Calu3 (cell line): ENCODE data around the gene PXDN. TPM values are rescaled to one million over a fixed set of nuclear protein-coding genes. Genes with fewer than 3 reads are reported as not detected.

Experiments
- BruUV-seq: library from RNA; stranded (reverse); fragments of 400-500 nt; replicated peaks from 2 replicates; lab custom pipeline; 2021; lab: Mats Ljungman, UMichigan
- CTCF ChIA-PET: fragments of 300-600 bp; sonication (Branson Sonifier 250); formaldehyde crosslinking; loops from one replicate; lab custom pipeline; 2022; ENCODE audit warnings: antibody characterized with exemption; lab: Charles Lee
- DNase-seq: peaks from one replicate; pipeline ENCODE4 v3.0.0; 2022
- H3K27ac Mint-ChIP-seq: one replicate; pipeline ENCODE4 v1.8.0; 2022; ENCODE audit warnings: mixed read lengths; ENCODE audit not compliant: unreplicated experiment
- H3K27me3 Mint-ChIP-seq: one replicate; pipeline ENCODE4 v1.8.0; 2022; ENCODE audit warnings: mixed read lengths; ENCODE audit not compliant: unreplicated experiment
- H3K36me3 Mint-ChIP-seq: one replicate; pipeline ENCODE4 v1.8.0; 2022; ENCODE audit warnings: mild to moderate bottlenecking, moderate library complexity, mixed read lengths; ENCODE audit not compliant: insufficient read depth, unreplicated experiment
- H3K4me1 Mint-ChIP-seq: one replicate; pipeline ENCODE4 v1.8.0; 2022; ENCODE audit warnings: mild to moderate bottlenecking, low read depth, mixed read lengths; ENCODE audit not compliant: unreplicated experiment
- H3K4me3 Mint-ChIP-seq: one replicate; pipeline ENCODE4 v1.8.0; 2022; ENCODE audit warnings: mild to moderate bottlenecking, low read depth, moderate library complexity, mixed read lengths; ENCODE audit not compliant: unreplicated experiment
- H3K9me3 Mint-ChIP-seq: one replicate; pipeline ENCODE4 v1.8.0; 2022; ENCODE audit warnings: low read depth, mixed read lengths; ENCODE audit not compliant: unreplicated experiment
- intact Hi-C: fragments of 100-400 bp; cut with micrococcal nuclease; formaldehyde crosslinking; loops from one replicate; pipeline ENCODE4 v1.10.0; 2022; ENCODE audit not compliant: unreplicated experiment
- total RNA-seq: library from RNA; stranded (reverse); gene quantifications from 2 replicates; pipeline ENCODE4 v1.2.3, GENCODE V29; 2022
- TF ChIP-seq, protein P1 (sequence below): fragments of 200-600 bp; IDR thresholded peaks from one replicate; pipeline ENCODE4 v1.8.0; 2022; ENCODE audit warnings: antibody characterized with exemption; ENCODE audit not compliant: unreplicated experiment

Gene PXDN
- total RNA-seq, 1 experiment from 2014 or later, result not detected

DNA sequence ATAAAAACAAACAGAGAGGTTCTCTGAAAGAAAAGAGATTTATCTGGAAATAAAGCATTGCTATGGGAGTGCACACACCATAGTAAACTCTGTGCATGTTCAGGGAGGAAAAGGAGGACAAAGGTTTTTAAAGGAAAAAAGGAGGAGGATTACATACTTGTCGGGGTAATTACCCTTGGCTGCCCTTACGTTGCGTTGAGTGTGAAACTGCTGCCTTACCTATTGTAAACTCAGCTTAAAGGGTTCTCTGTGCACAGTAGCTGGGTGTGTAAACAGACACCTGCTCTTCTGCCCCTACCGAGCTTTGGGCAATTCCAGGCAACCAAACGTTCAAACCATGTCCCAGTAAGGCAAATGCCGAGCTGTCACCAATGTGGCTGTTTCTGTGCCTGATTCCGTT, 29.6 kb upstream of the PXDN start:
- TF ChIP-seq, protein P1, sequence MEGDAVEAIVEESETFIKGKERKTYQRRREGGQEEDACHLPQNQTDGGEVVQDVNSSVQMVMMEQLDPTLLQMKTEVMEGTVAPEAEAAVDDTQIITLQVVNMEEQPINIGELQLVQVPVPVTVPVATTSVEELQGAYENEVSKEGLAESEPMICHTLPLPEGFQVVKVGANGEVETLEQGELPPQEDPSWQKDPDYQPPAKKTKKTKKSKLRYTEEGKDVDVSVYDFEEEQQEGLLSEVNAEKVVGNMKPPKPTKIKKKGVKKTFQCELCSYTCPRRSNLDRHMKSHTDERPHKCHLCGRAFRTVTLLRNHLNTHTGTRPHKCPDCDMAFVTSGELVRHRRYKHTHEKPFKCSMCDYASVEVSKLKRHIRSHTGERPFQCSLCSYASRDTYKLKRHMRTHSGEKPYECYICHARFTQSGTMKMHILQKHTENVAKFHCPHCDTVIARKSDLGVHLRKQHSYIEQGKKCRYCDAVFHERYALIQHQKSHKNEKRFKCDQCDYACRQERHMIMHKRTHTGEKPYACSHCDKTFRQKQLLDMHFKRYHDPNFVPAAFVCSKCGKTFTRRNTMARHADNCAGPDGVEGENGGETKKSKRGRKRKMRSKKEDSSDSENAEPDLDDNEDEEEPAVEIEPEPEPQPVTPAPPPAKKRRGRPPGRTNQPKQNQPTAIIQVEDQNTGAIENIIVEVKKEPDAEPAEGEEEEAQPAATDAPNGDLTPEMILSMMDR, result no peak
- intact Hi-C loops, result no loop called here
- Mint-ChIP-seq H3K27ac (no peak overlapping the region), H3K4me3 (no peak overlapping the region), H3K4me1 (no peaks in the 10 kb centered on the region), H3K27me3 (no peaks in the 10 kb centered on the region), H3K36me3 (no peaks in the 10 kb centered on the region), H3K9me3 (peaks cover 19% of the 10 kb centered on the region)
- CTCF ChIA-PET, result no interaction called here
- no peak for DNase-seq
- BruUV-seq, result no TSS peak

DNA sequence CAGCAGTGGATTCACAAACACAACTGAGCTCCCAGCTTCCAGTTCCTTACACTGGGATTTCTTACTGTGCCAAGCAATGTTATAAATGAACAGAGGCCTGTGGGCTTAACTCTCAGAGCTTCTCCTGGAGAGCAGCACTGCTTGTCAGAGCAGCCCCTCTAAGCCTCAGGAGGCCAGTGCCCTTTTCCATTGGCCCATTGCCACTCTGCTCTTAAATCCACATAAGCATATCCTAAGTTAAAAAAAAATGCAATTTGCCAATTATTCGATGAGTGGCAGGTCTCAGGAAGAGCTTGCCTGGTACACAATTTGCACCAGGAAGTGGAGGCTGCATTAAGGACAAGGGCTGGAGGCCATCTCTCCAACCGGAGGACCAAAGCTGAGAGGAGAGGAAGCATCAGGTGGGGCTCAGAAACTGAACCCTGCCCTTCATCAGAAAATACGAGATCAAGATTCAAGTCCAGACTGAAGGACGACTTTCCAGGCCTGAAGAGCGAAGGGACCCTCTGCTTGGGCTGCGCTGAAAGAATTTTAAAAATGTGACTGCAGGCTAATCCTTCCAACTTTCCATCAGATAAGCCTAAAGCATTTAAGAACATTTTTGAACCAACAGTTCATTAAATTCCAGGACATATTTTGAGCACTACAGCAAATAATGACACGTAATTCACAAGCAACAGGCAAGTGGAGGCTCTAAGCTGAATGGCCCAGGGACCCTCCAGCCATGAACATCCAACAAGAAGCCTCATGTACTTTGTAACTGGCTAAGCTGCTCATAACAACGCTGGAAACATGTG, 28.4 kb upstream of the PXDN start:
- no peak overlapping the region for H3K27ac Mint-ChIP-seq
- no peaks in the 10 kb centered on the region for H3K4me1 Mint-ChIP-seq
- H3K27me3 Mint-ChIP-seq, result no peaks in the 10 kb centered on the region
- BruUV-seq, result no TSS peak
- H3K9me3 Mint-ChIP-seq, result peaks cover 16% of the 10 kb centered on the region
- TF ChIP-seq, protein P1, result no peak
- CTCF ChIA-PET, result no interaction called here
- no peaks in the 10 kb centered on the region for H3K36me3 Mint-ChIP-seq
- no peak for DNase-seq
- no peak overlapping the region for H3K4me3 Mint-ChIP-seq
- intact Hi-C loops, result no loop called here

DNA sequence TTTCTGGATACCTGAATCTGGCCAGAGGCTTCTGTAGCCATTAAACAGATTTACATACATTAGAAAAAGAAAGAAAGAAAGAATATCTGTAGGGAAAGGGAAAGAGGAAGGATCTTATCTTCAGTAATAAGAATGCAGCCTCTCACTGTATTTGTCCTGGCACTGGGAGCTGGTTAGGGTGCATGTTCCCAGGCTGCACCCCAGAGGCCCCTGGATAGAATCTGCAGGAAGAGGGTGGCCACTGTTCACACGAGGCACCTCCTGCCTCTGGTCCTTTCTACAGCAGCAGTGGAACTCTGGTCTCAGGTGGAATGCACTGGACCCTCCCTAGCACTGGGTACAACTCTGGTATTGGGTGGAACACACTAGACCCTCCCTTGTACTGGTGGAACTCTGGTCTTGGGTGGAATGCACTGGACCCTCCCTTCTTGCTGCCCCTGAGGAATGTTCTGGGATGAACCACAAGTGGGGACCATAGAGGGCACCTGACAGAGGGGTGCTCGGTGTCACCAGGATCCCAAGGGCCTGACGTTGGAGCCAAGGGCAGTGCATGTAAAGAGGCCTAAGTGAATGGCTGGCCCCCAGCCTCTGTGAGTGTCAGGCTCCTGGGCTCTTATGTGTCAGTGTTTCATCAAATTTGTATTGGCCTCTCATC, 27.4 kb upstream of the PXDN start:
- H3K36me3 Mint-ChIP-seq, result no peaks in the 10 kb centered on the region
- DNase-seq, result no peak
- CTCF ChIA-PET, result no interaction called here
- peaks cover 11% of the 10 kb centered on the region for H3K9me3 Mint-ChIP-seq
- intact Hi-C loops, result no loop called here
- no TSS peak for BruUV-seq
- H3K4me3 Mint-ChIP-seq, result no peak overlapping the region
- H3K4me1 Mint-ChIP-seq, result no peaks in the 10 kb centered on the region
- no peak overlapping the region for H3K27ac Mint-ChIP-seq
- TF ChIP-seq, protein P1, result no peak
- H3K27me3 Mint-ChIP-seq, result no peaks in the 10 kb centered on the region

DNA sequence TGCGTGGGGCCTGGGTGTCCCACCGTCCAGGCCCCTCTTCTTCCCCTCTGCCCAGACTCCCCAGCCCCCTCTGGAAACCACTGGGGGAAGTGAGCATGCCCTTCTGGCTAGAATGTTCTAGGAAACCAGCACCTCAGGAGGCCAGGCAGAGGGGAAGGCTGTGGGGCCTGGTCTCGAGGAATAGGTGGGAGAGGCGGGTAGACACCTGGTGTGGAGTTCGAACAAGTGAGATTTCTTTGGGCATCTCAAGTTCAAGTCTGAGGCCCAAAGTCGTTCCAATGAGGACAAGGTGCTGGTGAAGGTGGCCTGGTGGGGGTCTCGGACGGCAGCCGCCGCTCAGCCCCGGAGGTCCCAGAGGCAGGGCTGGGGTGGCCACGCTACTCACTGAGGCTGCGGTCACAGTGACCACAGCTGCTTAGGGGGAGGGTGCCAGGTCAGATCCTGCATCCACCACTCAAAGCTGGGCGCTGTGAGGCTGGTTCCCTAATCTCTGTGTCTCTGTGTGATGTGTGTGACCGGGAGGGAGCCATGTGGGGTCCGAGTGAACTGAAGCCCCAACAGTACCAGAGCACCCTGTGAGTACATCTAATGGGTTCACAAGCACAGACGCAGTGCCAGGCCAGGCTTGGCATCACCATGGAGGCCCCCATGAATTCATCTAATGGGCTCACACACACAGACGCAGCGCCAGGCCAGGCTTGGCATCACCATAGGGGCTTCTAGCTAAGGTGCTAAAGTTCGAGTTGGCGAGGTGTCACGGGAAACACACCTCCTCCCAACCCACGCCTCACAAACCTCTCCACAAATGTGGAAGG, 26.5 kb upstream of the PXDN start:
- BruUV-seq, result no TSS peak
- H3K27ac Mint-ChIP-seq, result no peak overlapping the region
- peaks cover 13% of the 10 kb centered on the region for H3K9me3 Mint-ChIP-seq
- H3K27me3 Mint-ChIP-seq, result no peaks in the 10 kb centered on the region
- CTCF ChIA-PET, result interaction anchor here (1.2 kb wide), 1 partner anchor 217 kb away, joined by 5 read pairs; no protein-coding TSS in a partner anchor
- no peak overlapping the region for H3K4me3 Mint-ChIP-seq
- H3K4me1 Mint-ChIP-seq, result no peaks in the 10 kb centered on the region
- no peak for DNase-seq
- intact Hi-C loops, result no loop called here
- TF ChIP-seq, protein P1, result no peak
- H3K36me3 Mint-ChIP-seq, result no peaks in the 10 kb centered on the region
